Urinary bladder (tissue), 4 donors: ENCODE results near the gene C11orf21. TPM values are rescaled to one million over a fixed set of nuclear protein-coding genes. Genes with fewer than 3 reads are reported as not detected.

Source experiments
- DNase-seq: peaks from one replicate; pipeline ENCODE4 v3.0.0-alpha.2; 2015; ENCODE audit errors: extremely low spot score
- H3K27ac ChIP-seq: one replicate; pipeline ENCODE4 v1.5.1; 2013; ENCODE audit warnings: low read depth, mild to moderate bottlenecking, moderate library complexity
- H3K36me3 ChIP-seq: one replicate; pipeline ENCODE4 v1.6.1; 2013; ENCODE audit warnings: mild to moderate bottlenecking, moderate library complexity; ENCODE audit not compliant: insufficient read depth
- H3K4me1 ChIP-seq: one replicate; pipeline ENCODE4 v1.6.1; 2013; ENCODE audit warnings: mild to moderate bottlenecking, moderate library complexity; ENCODE audit not compliant: insufficient read depth
- H3K4me3 ChIP-seq: one replicate; pipeline ENCODE4 v1.5.1; 2013; ENCODE audit warnings: low read depth, low read length
- WGBS: extraction: QIAGEN DNeasy Blood & Tissue Kit; methylation state at CpG from one replicate; pipeline ENCODE4 v1.1.7; 2013; 5-methylcytosine and 5-hydroxymethylcytosine counted together
- polyA plus RNA-seq: library from polyadenylated mRNA; stranded (reverse); fragments of 200-250 nt; gene quantifications from one replicate; pipeline ENCODE4 v1.2.3, GENCODE V29; 2013
- total RNA-seq: library from RNA; depleted of rRNA; stranded (reverse); fragments of >200 nt; gene quantifications from one replicate; pipeline ENCODE4 v1.2.3, GENCODE V29; 2014
- donor health status: healthy with polysubstance abuse.
- donor health status: healthy.

C11orf21 gene
- total and polyA plus RNA-seq, 2 donors, result 0.42 to 0.60 TPM

- no peaks in the 10 kb centered on the region for H3K4me1 ChIP-seq
- WGBS, result 95% methylated on average over 5 of the region's 5 CpGs
- H3K27ac ChIP-seq, result no peak overlapping the region
- DNase-seq, result no peak
- no peaks in the 10 kb centered on the region for H3K36me3 ChIP-seq
- H3K4me3 ChIP-seq, result no peak overlapping the region
These were observed 29.7 kb upstream of the C11orf21 start for GRCh38 chr11:2331404-2331803.

- Histone ChIP-seq H3K4me3 (no peak overlapping the region), H3K4me1 (no peaks in the 10 kb centered on the region), H3K36me3 (no peaks in the 10 kb centered on the region), H3K27ac (no peak overlapping the region)
- no peak for DNase-seq
- 92% methylated on average over 6 of the region's 6 CpGs for WGBS
These were observed 29.0 kb upstream of the C11orf21 start for GRCh38 chr11:2330696-2331095.

DNA sequence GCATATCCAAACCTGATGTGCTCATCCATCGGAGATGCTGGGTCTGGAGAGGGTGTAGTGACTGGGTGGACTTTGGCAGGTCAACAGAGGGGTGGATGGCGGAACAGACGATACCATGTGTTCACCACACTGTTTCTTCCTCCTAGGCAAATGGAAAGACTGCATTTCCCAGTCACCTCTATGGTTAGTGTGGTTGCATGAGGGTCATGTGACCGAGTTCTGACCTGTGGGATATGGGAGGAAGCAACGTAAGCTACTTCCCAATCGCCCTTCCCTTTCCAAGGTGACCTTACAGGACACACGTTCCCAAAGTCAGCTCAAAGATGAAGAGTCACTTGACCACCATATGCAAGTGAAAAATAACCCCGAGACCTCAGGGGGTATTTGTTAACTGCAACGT, 27.8 kb upstream of the C11orf21 start:
- no peak overlapping the region for H3K27ac ChIP-seq
- no peaks in the 10 kb centered on the region for H3K4me1 ChIP-seq
- 94% methylated on average over 9 of the region's 9 CpGs for WGBS
- H3K36me3 ChIP-seq, result no peaks in the 10 kb centered on the region
- DNase-seq, result no peak
- H3K4me3 ChIP-seq, result no peak overlapping the region

DNA sequence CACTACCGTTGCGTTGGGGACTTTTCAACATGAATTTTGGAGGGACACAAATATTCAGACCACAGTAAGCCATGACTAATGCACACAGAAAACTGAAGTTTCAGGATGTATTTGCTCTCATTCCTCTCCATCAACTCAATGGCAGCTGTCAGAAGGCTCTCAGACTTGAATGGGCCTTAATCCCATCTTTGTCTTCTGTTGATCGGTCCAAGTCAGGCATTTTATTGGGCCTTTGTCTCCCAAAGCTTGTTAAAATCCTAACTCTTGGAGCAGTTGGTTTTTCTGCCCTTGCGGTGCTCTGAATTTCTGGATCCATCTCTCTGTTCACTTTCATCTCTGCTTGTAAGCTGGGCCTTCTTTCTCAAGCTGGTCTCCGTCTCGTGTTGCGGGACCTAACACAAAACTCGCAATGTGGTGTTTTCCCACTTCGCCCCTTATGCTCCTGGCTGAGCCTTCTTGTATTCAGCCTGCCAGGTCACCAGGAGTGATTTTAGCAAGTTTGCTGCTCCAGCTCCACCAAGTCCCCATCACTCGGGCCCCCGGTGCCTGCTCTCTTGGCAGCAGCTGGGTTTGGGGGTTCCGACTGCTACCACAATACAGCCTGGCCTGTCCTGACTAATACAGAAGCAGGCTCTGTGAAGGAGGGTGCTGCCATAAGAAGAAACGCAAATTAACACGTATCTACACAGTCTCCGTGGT, 27.1 kb upstream of the C11orf21 start:
- Histone ChIP-seq H3K4me3 (no peak overlapping the region), H3K4me1 (no peaks in the 10 kb centered on the region), H3K36me3 (no peaks in the 10 kb centered on the region), H3K27ac (no peak overlapping the region)
- WGBS, result 92% methylated on average over 15 of the region's 15 CpGs
- DNase-seq, result no peak

DNA sequence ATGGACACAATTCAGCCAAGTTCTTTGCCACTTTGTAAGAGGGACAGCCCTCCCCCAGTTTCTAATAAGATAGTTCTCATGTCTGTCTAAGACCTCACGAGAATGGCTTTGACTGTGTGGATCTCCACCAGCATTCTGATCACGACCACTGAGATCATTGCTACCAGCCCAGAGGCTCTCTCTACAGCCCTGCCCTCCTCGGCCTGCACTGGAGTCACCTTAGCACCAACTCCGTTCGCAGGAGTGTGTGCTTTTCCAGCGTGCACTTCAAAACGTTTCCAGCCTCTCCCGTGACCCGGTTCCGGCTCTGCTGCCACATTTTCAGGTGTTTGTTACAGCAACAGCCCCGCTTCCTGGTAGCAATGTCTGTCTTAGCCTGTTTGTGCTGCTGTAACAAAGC, 26.3 kb upstream of the C11orf21 start:
- Histone ChIP-seq H3K4me1 (no peaks in the 10 kb centered on the region), H3K4me3 (no peak overlapping the region), H3K36me3 (no peaks in the 10 kb centered on the region), H3K27ac (no peak overlapping the region)
- DNase-seq, result no peak
- WGBS, result 91% methylated on average over 11 of the region's 11 CpGs

DNA sequence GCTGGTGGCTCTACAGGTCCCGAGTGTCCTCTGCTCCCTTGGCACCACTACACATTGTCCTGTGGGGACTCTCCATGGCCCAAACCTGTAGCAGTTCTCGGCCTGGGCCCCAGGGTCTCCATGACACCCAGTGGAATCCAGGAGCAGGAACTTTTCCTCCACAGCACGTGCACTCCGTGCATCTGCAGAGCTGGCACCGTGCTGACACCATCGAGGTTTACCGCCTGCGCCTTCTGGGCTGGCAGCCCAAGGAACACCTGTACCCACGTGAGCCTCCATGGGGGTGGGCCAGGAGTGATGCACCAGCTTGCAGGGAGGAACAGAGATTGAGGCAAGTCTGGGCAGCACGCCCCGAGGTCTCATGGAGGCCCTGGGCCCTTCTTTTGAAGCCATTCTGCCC, 25.3 kb upstream of the C11orf21 start:
- no peaks in the 10 kb centered on the region for H3K4me1 ChIP-seq
- no peak for DNase-seq
- no peak overlapping the region for H3K27ac ChIP-seq
- H3K4me3 ChIP-seq, result no peak overlapping the region
- WGBS, result 90% methylated on average over 11 of the region's 11 CpGs
- no peaks in the 10 kb centered on the region for H3K36me3 ChIP-seq

DNA sequence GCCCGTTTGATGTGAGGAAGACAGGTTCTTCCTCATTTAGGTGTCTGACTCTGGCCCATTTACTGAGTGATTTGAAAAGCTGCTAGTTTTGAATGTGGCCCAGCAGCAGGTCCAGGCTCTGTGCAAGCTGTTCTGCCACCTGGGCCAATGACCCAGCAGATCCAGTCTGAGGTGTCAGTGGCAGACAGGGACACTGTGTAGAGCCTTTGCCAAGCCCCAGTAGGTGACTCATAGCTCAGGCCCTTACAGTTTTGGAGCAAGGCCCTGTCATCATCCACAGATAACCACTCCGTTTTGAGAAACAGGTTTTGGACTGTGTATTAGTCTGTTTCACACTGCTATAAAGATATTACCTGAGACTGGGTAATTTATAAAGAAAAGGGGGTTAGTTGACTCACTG, 24.0 kb upstream of the C11orf21 start:
- Histone ChIP-seq H3K4me3 (no peak overlapping the region), H3K36me3 (no peaks in the 10 kb centered on the region), H3K4me1 (no peaks in the 10 kb centered on the region), H3K27ac (no peak overlapping the region)
- DNase-seq, result no peak
- WGBS, result 54% methylated on average over 2 of the region's 2 CpGs

- Histone ChIP-seq H3K36me3 (no peaks in the 10 kb centered on the region), H3K4me1 (no peaks in the 10 kb centered on the region), H3K27ac (no peak overlapping the region), H3K4me3 (no peak overlapping the region)
- WGBS, result 84% methylated on average over 4 of the region's 4 CpGs
- DNase-seq, result no peak
These were observed 23.4 kb upstream of the C11orf21 start for GRCh38 chr11:2325123-2325522.

DNA sequence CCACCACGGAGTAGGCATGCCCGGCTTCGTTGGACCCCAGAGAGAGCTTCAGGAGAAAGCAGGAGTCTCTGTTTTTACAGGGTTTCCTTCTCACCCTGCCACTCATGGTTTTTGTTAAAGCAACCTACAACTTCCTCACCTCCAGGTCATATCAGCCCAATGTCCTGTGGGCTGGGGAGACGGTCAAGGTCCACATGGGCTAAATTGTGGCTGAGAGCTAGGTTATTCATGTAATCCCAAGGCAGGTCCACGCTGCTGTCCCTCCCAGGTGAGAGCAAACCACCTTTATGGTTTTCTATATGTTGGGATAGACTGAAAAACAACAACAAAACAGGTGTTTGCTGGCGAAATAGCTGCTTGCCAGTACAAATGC, 19.6 kb upstream of the C11orf21 start:
- H3K4me1 ChIP-seq, result no peaks in the 10 kb centered on the region
- 84% methylated on average over 6 of the region's 6 CpGs for WGBS
- H3K27ac ChIP-seq, result no peak overlapping the region
- no peaks in the 10 kb centered on the region for H3K36me3 ChIP-seq
- H3K4me3 ChIP-seq, result no peak overlapping the region
- DNase-seq, result no peak

DNA sequence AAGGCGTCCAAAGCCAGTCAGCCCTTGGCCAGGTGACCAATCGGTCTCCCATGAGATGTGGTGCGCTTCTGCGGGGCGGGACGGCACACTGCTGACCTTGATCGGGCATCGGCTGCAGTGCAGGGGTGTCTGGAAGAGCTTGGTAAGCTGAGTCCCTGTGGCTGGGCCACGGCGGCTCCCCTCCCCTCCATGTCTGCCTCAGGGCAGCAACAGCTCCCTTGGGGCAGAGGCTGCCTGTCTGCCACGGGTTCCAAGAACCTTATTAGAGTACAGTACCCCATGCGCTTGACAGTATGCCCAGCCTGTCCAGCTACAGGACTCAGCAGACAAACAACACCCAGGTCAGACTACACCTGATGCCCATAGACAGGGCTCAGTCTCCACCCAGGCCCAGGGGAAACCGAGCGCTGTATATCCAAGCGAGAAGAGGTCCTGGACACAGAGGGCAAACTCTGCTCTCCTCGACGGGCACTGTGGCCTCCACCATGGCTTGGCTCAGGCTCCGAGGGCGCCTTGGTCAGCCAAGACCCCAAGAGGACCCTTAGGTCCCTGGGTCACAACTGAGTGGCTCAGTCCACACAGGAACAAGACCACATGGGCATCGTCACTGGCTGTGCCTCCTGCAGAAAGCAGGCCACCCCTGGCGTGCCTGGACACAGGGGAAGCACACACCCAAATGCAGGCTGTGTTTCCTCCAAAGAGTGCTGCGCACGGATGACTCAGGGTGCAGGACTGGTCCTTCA, 19.0 kb upstream of the C11orf21 start:
- Histone ChIP-seq H3K27ac (no peak overlapping the region), H3K36me3 (no peaks in the 10 kb centered on the region), H3K4me3 (no peak overlapping the region), H3K4me1 (no peaks in the 10 kb centered on the region)
- 87% methylated on average over 23 of the region's 23 CpGs for whole genome bisulfite sequencing
- DNase-seq, result no peak

- DNase-seq, result no peak
- Histone ChIP-seq H3K27ac (no peak overlapping the region), H3K4me1 (no peaks in the 10 kb centered on the region), H3K36me3 (no peaks in the 10 kb centered on the region), H3K4me3 (no peak overlapping the region)
- 60% methylated on average over 10 of the region's 10 CpGs for WGBS
These were observed 18.2 kb upstream of the C11orf21 start for GRCh38 chr11:2319791-2320472.

GRCh38 chr11:2318707-2319106, 17.0 kb upstream of the C11orf21 start:
- Histone ChIP-seq H3K27ac (no peak overlapping the region), H3K36me3 (no peaks in the 10 kb centered on the region), H3K4me3 (no peak overlapping the region), H3K4me1 (no peaks in the 10 kb centered on the region)
- no peak for DNase-seq
- WGBS, result 96% methylated on average over 7 of the region's 7 CpGs

DNA sequence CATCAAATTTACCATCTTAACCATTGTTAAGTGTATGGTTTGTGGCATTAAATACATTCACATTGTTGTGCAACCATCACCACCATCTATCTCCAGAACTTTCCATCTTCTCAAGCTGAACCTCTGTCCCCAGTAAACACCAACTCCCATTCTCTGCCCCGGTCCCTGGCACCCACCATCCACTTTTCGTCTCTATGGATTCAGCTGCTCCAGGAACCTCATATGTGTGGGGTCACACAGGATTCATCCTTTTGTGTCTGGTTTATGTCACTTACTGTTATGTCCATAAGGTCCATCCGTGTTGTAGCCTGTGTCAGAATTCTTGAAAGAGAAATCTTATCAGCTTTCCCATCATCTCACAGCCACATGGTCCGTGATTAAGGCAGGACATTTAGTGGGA, 16.4 kb upstream of the C11orf21 start:
- no peaks in the 10 kb centered on the region for H3K4me1 ChIP-seq
- WGBS, result 81% methylated on average over 4 of the region's 4 CpGs
- no peak overlapping the region for H3K4me3 ChIP-seq
- no peaks in the 10 kb centered on the region for H3K36me3 ChIP-seq
- no peak for DNase-seq
- no peak overlapping the region for H3K27ac ChIP-seq
